Uterus (tissue), 2 donors: ENCODE measurements around the gene ATP10D.

Experiments
- CTCF ChIP-seq, 4 experiments: fragments of 200-600 bp in 2 of 4; fragments of 450-650 bp in 2 of 4; sonication (generic) in 2 of 4; IDR thresholded peaks; one replicate each; pipeline ENCODE4 v1.5.1; 2016 to 2019; ENCODE audit warnings: antibody characterized with exemption in 4 of 4, mild to moderate bottlenecking in 2 of 4, moderate library complexity in 1 of 4
- POLR2A ChIP-seq, 2 donors: fragments of 450-650 bp; IDR thresholded peaks; one replicate each; pipeline ENCODE4 v1.6.1; 2016; ENCODE audit warnings: antibody characterized with exemption in 2 of 2, mild to moderate bottlenecking in 1 of 2, moderate library complexity in 1 of 2

GRCh38 chr4:47485768-47486167, 693 bp downstream of the ATP10D start:
- TF ChIP-seq CTCF (IDR thresholded peaks at IDR 0.05) = no peak
- no peak for TF ChIP-seq POLR2A (IDR thresholded peaks at IDR 0.05)
